MG63 (cell line): ENCODE measurements around the gene TWIST2. TPM values are rescaled to one million over a fixed set of nuclear protein-coding genes. Genes with fewer than 3 reads are reported as not detected.

ENCODE experiments used
- DNase-seq: peaks from one replicate; pipeline ENCODE4 v3.0.0-alpha.2; 2020
- H3K27me3 ChIP-seq: fragments of 250-450 bp; sonication (Bioruptor Pico); 2 replicates; pipeline ENCODE4 v1.5.1; 2020; ENCODE audit warnings: mild to moderate bottlenecking, moderate library complexity
- H3K36me3 ChIP-seq: fragments of 250-450 bp; sonication (Bioruptor Pico); 2 replicates; pipeline ENCODE4 v1.5.1; 2020; ENCODE audit warnings: mild to moderate bottlenecking, moderate library complexity
- H3K4me3 ChIP-seq: fragments of 250-450 bp; sonication (Bioruptor Pico); 2 replicates; pipeline ENCODE4 v1.5.1; 2020; ENCODE audit warnings: mild to moderate bottlenecking, moderate library complexity
- H3K9me3 ChIP-seq: fragments of 250-450 bp; sonication (Bioruptor Pico); 2 replicates; pipeline ENCODE4 v1.5.1; 2020; ENCODE audit warnings: mild to moderate bottlenecking, moderate library complexity
- total RNA-seq: library from RNA; depleted of rRNA; stranded (reverse); fragments of >200 nt; shearing (Covaris generic); gene quantifications from 2 replicates; pipeline ENCODE4 v1.2.3, GENCODE V29; 2014; ENCODE audit warnings: low replicate concordance

Gene TWIST2
- total RNA-seq, 1 experiment from 2014 or later: 40.5 TPM

GRCh38 chr2:238942080-238942725, 94.3 kb downstream of the TWIST2 start:
- Histone ChIP-seq H3K27me3 (no peaks in the 10 kb centered on the region), H3K36me3 (no peaks in the 10 kb centered on the region), H3K4me3 (no peak overlapping the region), H3K9me3 (no peaks in the 10 kb centered on the region)
- no peak for DNase-seq

GRCh38 chr2:238942726-238943300, 94.9 kb downstream of the TWIST2 start:
- H3K36me3 ChIP-seq: no peaks in the 10 kb centered on the region
- no peak overlapping the region for H3K4me3 ChIP-seq
- H3K9me3 ChIP-seq: no peaks in the 10 kb centered on the region
- H3K27me3 ChIP-seq: no peaks in the 10 kb centered on the region
- DNase-seq: peak; percentile 70

- H3K36me3 ChIP-seq: no peaks in the 10 kb centered on the region
- H3K9me3 ChIP-seq: no peaks in the 10 kb centered on the region
Observed at GRCh38 chr2:238943338-238944067, 95.6 kb downstream of the TWIST2 start.

GRCh38 chr2:238945433-238946150, 97.7 kb downstream of the TWIST2 start:
- Histone ChIP-seq H3K36me3 (no peaks in the 10 kb centered on the region), H3K27me3 (no peaks in the 10 kb centered on the region), H3K9me3 (no peaks in the 10 kb centered on the region), H3K4me3 (no peak overlapping the region)
- DNase-seq: peak; percentile 50

More at GRCh38 chr2:238943338-238944067, 95.6 kb downstream of the TWIST2 start:
- DNase-seq: no peak
- H3K27me3 ChIP-seq: no peaks in the 10 kb centered on the region
- no peak overlapping the region for H3K4me3 ChIP-seq

GRCh38 chr2:238946318-238947242, 98.7 kb downstream of the TWIST2 start:
- H3K36me3 ChIP-seq: no peaks in the 10 kb centered on the region
- no peak overlapping the region for H3K4me3 ChIP-seq
- DNase-seq: no peak
- no peaks in the 10 kb centered on the region for H3K27me3 ChIP-seq
- H3K9me3 ChIP-seq: no peaks in the 10 kb centered on the region

- Histone ChIP-seq H3K36me3 (no peaks in the 10 kb centered on the region), H3K4me3 (no peak overlapping the region), H3K9me3 (no peaks in the 10 kb centered on the region), H3K27me3 (no peaks in the 10 kb centered on the region)
- no peak for DNase-seq
Observed at GRCh38 chr2:238947243-238947760, 99.4 kb downstream of the TWIST2 start.

GRCh38 chr2:238947920-238948710, 100.2 kb downstream of the TWIST2 start:
- H3K4me3 ChIP-seq: no peak overlapping the region
- no peaks in the 10 kb centered on the region for H3K27me3 ChIP-seq
- DNase-seq: peak; percentile 87
- H3K36me3 ChIP-seq: no peaks in the 10 kb centered on the region
- no peaks in the 10 kb centered on the region for H3K9me3 ChIP-seq

GRCh38 chr2:238948765-238949641, 101.1 kb downstream of the TWIST2 start:
- H3K4me3 ChIP-seq: no peak overlapping the region
- peak; percentile 44 for DNase-seq
- no peaks in the 10 kb centered on the region for H3K9me3 ChIP-seq
- no peaks in the 10 kb centered on the region for H3K27me3 ChIP-seq
- H3K36me3 ChIP-seq: no peaks in the 10 kb centered on the region

- H3K4me3 ChIP-seq: no peak overlapping the region
- H3K9me3 ChIP-seq: no peaks in the 10 kb centered on the region
- no peaks in the 10 kb centered on the region for H3K36me3 ChIP-seq
- DNase-seq: no peak
- H3K27me3 ChIP-seq: no peaks in the 10 kb centered on the region
Observed at GRCh38 chr2:238949710-238950345, 101.9 kb downstream of the TWIST2 start.

GRCh38 chr2:238950551-238950950, 102.7 kb downstream of the TWIST2 start:
- DNase-seq: no peak
- no peaks in the 10 kb centered on the region for H3K36me3 ChIP-seq
- no peak overlapping the region for H3K4me3 ChIP-seq
- H3K27me3 ChIP-seq: no peaks in the 10 kb centered on the region
- H3K9me3 ChIP-seq: no peaks in the 10 kb centered on the region

- DNase-seq: no peak
- no peaks in the 10 kb centered on the region for H3K9me3 ChIP-seq
- no peaks in the 10 kb centered on the region for H3K27me3 ChIP-seq
- no peak overlapping the region for H3K4me3 ChIP-seq
- no peaks in the 10 kb centered on the region for H3K36me3 ChIP-seq
Observed at GRCh38 chr2:238952261-238952919, 104.5 kb downstream of the TWIST2 start.

GRCh38 chr2:238954841-238955591, 107.1 kb downstream of the TWIST2 start:
- Histone ChIP-seq H3K36me3 (no peaks in the 10 kb centered on the region), H3K4me3 (no peak overlapping the region), H3K9me3 (no peaks in the 10 kb centered on the region), H3K27me3 (no peaks in the 10 kb centered on the region)
- DNase-seq: no peak
